Peyer's patch (tissue), 4 donors: ENCODE data around the gene BMP2K.

ENCODE experiments used
- CTCF ChIP-seq, 6 experiments: fragments of 450-650 bp in 4 of 6; fragments of 200-600 bp in 2 of 6; sonication (generic) in 1 of 6; IDR thresholded peaks; one replicate each; pipeline ENCODE4 v1.5.1; 2017 to 2019; ENCODE audit warnings: antibody characterized with exemption in 6 of 6, mild to moderate bottlenecking in 3 of 6, moderate library complexity in 1 of 6
- POLR2A ChIP-seq, 2 donors: fragments of 450-650 bp; IDR thresholded peaks; one replicate each; pipeline ENCODE4 v1.5.1; 2017; ENCODE audit warnings: antibody characterized with exemption in 2 of 2, mild to moderate bottlenecking in 2 of 2, moderate library complexity in 2 of 2

- TF ChIP-seq POLR2A (IDR thresholded peaks at IDR 0.05) (no peak), CTCF (IDR thresholded peaks at IDR 0.05) (no peak)
Observed at GRCh38 chr4:78748381-78748780, 27.8 kb upstream of the BMP2K start.
